ENCODE results near the gene GSC. TPM values are rescaled to one million over a fixed set of nuclear protein-coding genes. Genes with fewer than 3 reads are reported as not detected.

The GSC gene
- total and polyA plus RNA-seq, 12 donors = 0.06 to 0.61 (median 0.19) TPM; not detected in 7

DNA sequence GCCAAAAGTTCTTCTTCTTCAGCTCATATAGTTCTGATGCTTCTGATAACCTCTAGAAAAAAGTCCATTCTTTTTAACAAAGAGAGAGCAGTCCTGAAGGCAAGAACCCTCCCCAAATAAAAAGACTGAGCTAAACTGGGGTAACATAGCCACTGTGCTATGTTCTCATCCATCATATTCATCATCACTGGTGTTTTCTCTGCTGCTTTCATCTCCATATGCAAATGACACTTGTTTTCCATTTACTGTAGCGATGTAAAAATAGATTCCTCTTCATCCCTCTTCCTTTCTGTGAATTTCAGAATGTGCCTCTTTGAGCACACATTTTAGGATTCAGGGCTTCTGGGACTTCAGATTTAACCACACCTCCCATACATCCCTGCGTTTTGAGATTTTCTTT lies 44.9 kb downstream of the GSC start:
- TF ChIP-seq, protein P1, sequence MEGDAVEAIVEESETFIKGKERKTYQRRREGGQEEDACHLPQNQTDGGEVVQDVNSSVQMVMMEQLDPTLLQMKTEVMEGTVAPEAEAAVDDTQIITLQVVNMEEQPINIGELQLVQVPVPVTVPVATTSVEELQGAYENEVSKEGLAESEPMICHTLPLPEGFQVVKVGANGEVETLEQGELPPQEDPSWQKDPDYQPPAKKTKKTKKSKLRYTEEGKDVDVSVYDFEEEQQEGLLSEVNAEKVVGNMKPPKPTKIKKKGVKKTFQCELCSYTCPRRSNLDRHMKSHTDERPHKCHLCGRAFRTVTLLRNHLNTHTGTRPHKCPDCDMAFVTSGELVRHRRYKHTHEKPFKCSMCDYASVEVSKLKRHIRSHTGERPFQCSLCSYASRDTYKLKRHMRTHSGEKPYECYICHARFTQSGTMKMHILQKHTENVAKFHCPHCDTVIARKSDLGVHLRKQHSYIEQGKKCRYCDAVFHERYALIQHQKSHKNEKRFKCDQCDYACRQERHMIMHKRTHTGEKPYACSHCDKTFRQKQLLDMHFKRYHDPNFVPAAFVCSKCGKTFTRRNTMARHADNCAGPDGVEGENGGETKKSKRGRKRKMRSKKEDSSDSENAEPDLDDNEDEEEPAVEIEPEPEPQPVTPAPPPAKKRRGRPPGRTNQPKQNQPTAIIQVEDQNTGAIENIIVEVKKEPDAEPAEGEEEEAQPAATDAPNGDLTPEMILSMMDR (IDR thresholded peaks at IDR 0.05) = no peak
- TF ChIP-seq POLR2A (IDR thresholded peaks at IDR 0.05) = no peak
- intact Hi-C loops (cut with DNase I) = no loop called here
- WGBS, 4 donors = 70 to 80% (median 73%) methylated on average over 2 of the region's 2 CpGs
- Histone ChIP-seq H3K4me1 (replicated peaks in 1 of 2) (no peaks in the 10 kb centered on the region), H3K36me3 (replicated peaks in 1 of 2) (no peaks in the 10 kb centered on the region), H3K27ac (no peak overlapping the region), H3K4me3 (no peak overlapping the region), H3K27me3 (no peaks in the 10 kb centered on the region), H3K9me3 (replicated peaks in 1 of 3) (no peaks in the 10 kb centered on the region)
- DNase-seq = no peak

DNA sequence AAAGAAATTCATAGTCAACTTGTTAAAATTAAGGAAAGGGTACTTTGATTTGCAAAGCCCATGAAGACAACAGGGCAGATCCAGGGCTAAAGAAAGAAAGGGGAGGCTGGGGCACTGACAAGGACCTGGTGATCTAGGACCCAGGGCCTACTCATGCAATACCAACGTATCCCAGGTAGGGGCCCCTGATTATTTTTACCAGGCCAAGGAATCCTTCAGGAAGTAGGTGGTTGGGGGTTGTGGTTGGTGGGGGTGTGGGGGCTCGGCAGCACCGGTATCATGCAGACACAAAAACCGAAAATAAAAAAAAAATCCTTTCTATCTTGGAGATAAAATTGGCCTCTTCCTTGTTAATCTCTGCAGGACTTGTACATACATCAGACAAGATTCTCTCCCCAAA lies 47.5 kb downstream of the GSC start:
- TF ChIP-seq POLR2A (IDR thresholded peaks at IDR 0.05) = no peak
- TF ChIP-seq, protein P1 (IDR thresholded peaks at IDR 0.05) = no peak
- intact Hi-C loops (cut with DNase I) = no loop called here
- no peaks in the 10 kb centered on the region for H3K9me3 ChIP-seq (replicated peaks in 1 of 3)
- no peaks in the 10 kb centered on the region for H3K36me3 ChIP-seq (replicated peaks in 1 of 2)
- H3K4me1 ChIP-seq (replicated peaks in 1 of 2) = no peaks in the 10 kb centered on the region
- no peak overlapping the region for H3K27ac ChIP-seq
- 63 to 71% (median 64%) methylated on average over 4 of the region's 4 CpGs for WGBS, 4 donors
- no peak for DNase-seq
- no peaks in the 10 kb centered on the region for H3K27me3 ChIP-seq
- H3K4me3 ChIP-seq = no peak overlapping the region

Other genes with a start within 250 kb of the GSC start
- under 1 TPM in 3 of 9 donors, not detected in 6; 0.06 to 0.31 (median 0.11) TPM for gene SERPINA4, start 208.7 kb downstream of the GSC start, total RNA-seq
- gene SERPINA4, start 208.7 kb downstream of the GSC start, polyA plus RNA-seq = not detected
- 1,000 to 10,000 TPM in 2 of 9 donors, 100 to 1,000 TPM in 7; 374 to 1,055 (median 572) TPM for gene SERPINA5, start 188.7 kb downstream of the GSC start, total RNA-seq
- 100 to 1,000 TPM in 1 of 3 donors, 10 to 100 TPM in 2; 83.6 to 441 (median 89.2) TPM for gene SERPINA5, start 188.7 kb downstream of the GSC start, polyA plus RNA-seq
- 100 to 1,000 TPM in 2 of 9 donors, 10 to 100 TPM in 6, 1 to 10 TPM in 1; 2.5 to 245 (median 38.1) TPM for gene SERPINA3, start 157.7 kb downstream of the GSC start, total RNA-seq
- 10 to 100 TPM; 10.6 to 39.0 (median 27.6) TPM for gene SERPINA3, start 157.7 kb downstream of the GSC start, polyA plus RNA-seq